CD4-positive, alpha-beta memory T cell (primary cell): Measurements from ENCODE around the gene MRNIP. TPM values are rescaled to one million over a fixed set of nuclear protein-coding genes. Genes with fewer than 3 reads are reported as not detected.

ENCODE experiments used
- CTCF ChIA-PET: fragments of 350-600 bp; sonication (Branson Sonifier 250); formaldehyde crosslinking; loops from one replicate; lab custom pipeline; 2021; ENCODE audit warnings: inconsistent platforms; ENCODE audit not compliant: partially characterized antibody; lab: Charles Lee
- POLR2A ChIA-PET: fragments of 350-600 bp; sonication (Branson Sonifier 250); formaldehyde crosslinking; loops from one replicate; lab custom pipeline; 2021; ENCODE audit not compliant: partially characterized antibody; lab: Charles Lee
- DNase-seq, 5 donors: peaks; one replicate each; pipeline versions ENCODE4 v3.0.0 to v3.0.0-alpha.2; 2020 to 2022; ENCODE audit warnings: mixed read lengths in 1 of 5
- H3K27ac ChIP-seq: one replicate; pipeline ENCODE4 v1.7.0; 2013; ENCODE audit warnings: low read depth, low read length
- H3K27me3 ChIP-seq: 2 replicates; pipeline ENCODE4 v1.7.0; 2013; ENCODE audit warnings: mild to moderate bottlenecking, low read length, moderate library complexity; ENCODE audit not compliant: insufficient read depth
- H3K36me3 ChIP-seq: 2 replicates; pipeline ENCODE4 v1.7.0; 2013; ENCODE audit warnings: mild to moderate bottlenecking, low read length, moderate library complexity; ENCODE audit not compliant: insufficient read depth
- H3K4me1 ChIP-seq: 2 replicates; pipeline ENCODE4 v1.7.0; 2013; ENCODE audit warnings: mild to moderate bottlenecking, low read length, moderate library complexity; ENCODE audit not compliant: insufficient read depth
- H3K4me3 ChIP-seq, 2 donors: one replicate each; pipeline ENCODE4 v1.7.0; 2013; ENCODE audit warnings: low read length in 2 of 2, mild to moderate bottlenecking in 1 of 2
- H3K9me3 ChIP-seq, 2 donors: one replicate each; pipeline ENCODE4 v1.7.0; 2013; ENCODE audit warnings: low read length in 2 of 2, control low read depth in 1 of 2; ENCODE audit not compliant: control insufficient read depth in 1 of 2
- H3K27ac Mint-ChIP-seq, 7 donors: one replicate each; pipeline ENCODE4 v1.8.0; 2020 to 2021; ENCODE audit warnings: mixed read lengths in 7 of 7, mild to moderate bottlenecking in 6 of 7, inconsistent platforms in 3 of 7, moderate library complexity in 3 of 7
- H3K27me3 Mint-ChIP-seq, 2 donors: one replicate each; pipeline ENCODE4 v1.8.0; 2020 to 2021; ENCODE audit warnings: mixed read lengths in 2 of 2
- H3K36me3 Mint-ChIP-seq, 2 donors: one replicate each; pipeline ENCODE4 v1.8.0; 2020 to 2021; ENCODE audit warnings: mixed read lengths in 2 of 2, inconsistent platforms in 1 of 2, mild to moderate bottlenecking in 1 of 2
- H3K4me1 Mint-ChIP-seq, 4 donors: one replicate each; pipeline ENCODE4 v1.8.0; 2020 to 2021; ENCODE audit warnings: mixed read lengths in 4 of 4, mild to moderate bottlenecking in 1 of 4
- H3K4me3 Mint-ChIP-seq, 8 donors: one replicate each; pipeline ENCODE4 v1.8.0; 2020 to 2021; ENCODE audit warnings: mixed read lengths in 8 of 8, mild to moderate bottlenecking in 7 of 8, moderate library complexity in 6 of 8, inconsistent platforms in 3 of 8
- H3K9me3 Mint-ChIP-seq, 8 donors: one replicate each; pipeline ENCODE4 v1.8.0; 2020 to 2021; ENCODE audit warnings: mixed read lengths in 8 of 8, mild to moderate bottlenecking in 5 of 8, inconsistent platforms in 3 of 8, moderate library complexity in 1 of 8
- intact Hi-C: fragments of 100-400 bp; cut with micrococcal nuclease; formaldehyde crosslinking; loops from one replicate; pipeline ENCODE4 v1.15.1; 2023
- polyA plus RNA-seq, 2 donors: library from polyadenylated mRNA; unstranded; fragments of 300-500 nt; fragmentation: Illumina TruSeq; gene quantifications; one replicate each; pipeline ENCODE4 v1.2.3, GENCODE V29; 2021
- total RNA-seq, 2 experiments: library from RNA; stranded (reverse); gene quantifications; one replicate each; pipeline ENCODE4 v1.2.3, GENCODE V29; 2021

The MRNIP gene
- total and polyA plus RNA-seq, 4 experiments from 2014 or later, result 11.4 to 129 (median 70.9) TPM

- Mint-ChIP-seq H3K36me3 (peaks cover 11 to 17% of the 10 kb centered on the region in 2 donors), H3K27ac (peak overlapping the region in 4 of 7 donors; percentile 54 to 79 (median 62)), H3K4me1 (peaks cover 15 to 28% (median 23%) of the 10 kb centered on the region in 4 donors), H3K4me3 (peak overlapping the region in 4 of 8 donors; percentile 3 to 36 (median 30)), H3K9me3 (no peaks in the 10 kb centered on the region), H3K27me3 (peaks cover 0 to 2% of the 10 kb centered on the region in 2 donors)
- ChIA-PET CTCF (no interaction called here), POLR2A (interaction anchor here (0.7 to 1.3 kb wide), 2 partner anchors 19 to 66 kb away, joined by 4 to 5 read pairs; no protein-coding TSS in a partner anchor)
- H3K27me3 ChIP-seq, result no peaks in the 10 kb centered on the region
- DNase-seq, result peak in 1 of 5 donors; percentile 22
- no peak overlapping the region for H3K27ac ChIP-seq
- no peak overlapping the region for H3K4me3 ChIP-seq
- no peaks in the 10 kb centered on the region for H3K9me3 ChIP-seq
- peaks cover 5% of the 10 kb centered on the region for H3K36me3 ChIP-seq
- intact Hi-C loops, result no loop called here
- H3K4me1 ChIP-seq, result peaks cover 32% of the 10 kb centered on the region
Observed at GRCh38 chr5:179815491-179816249, 42.9 kb downstream of the MRNIP start.

- no peaks in the 10 kb centered on the region for H3K27me3 ChIP-seq
- H3K4me3 ChIP-seq, result no peak overlapping the region
- DNase-seq, result no peak
- intact Hi-C loops, result no loop called here
- Mint-ChIP-seq H3K4me1 (peaks cover 8 to 19% (median 15%) of the 10 kb centered on the region in 4 donors), H3K4me3 (no peak overlapping the region), H3K36me3 (peaks cover 11 to 17% of the 10 kb centered on the region in 2 donors), H3K9me3 (no peaks in the 10 kb centered on the region), H3K27me3 (peaks cover 0 to 2% of the 10 kb centered on the region in 2 donors), H3K27ac (peak overlapping the region in 2 of 7 donors; percentile 30 to 76)
- POLR2A ChIA-PET, result interaction anchor here (1.1 kb wide), 1 partner anchor 20 kb away, joined by 3 read pairs; the partner anchor contains the start of gene LTC4S
- CTCF ChIA-PET, result interaction anchor here (4.3 kb wide), 1 partner anchor 13 kb away, joined by 25 read pairs; no protein-coding TSS in a partner anchor
- H3K4me1 ChIP-seq, result peaks cover 17% of the 10 kb centered on the region
- peaks cover 5% of the 10 kb centered on the region for H3K36me3 ChIP-seq
- no peak overlapping the region for H3K27ac ChIP-seq
- no peaks in the 10 kb centered on the region for H3K9me3 ChIP-seq
Observed at GRCh38 chr5:179814090-179814489, 44.5 kb downstream of the MRNIP start.

GRCh38 chr5:179812997-179813607, 45.5 kb downstream of the MRNIP start:
- Histone ChIP-seq H3K27ac (no peak overlapping the region), H3K4me3 (no peak overlapping the region), H3K36me3 (peaks cover 5% of the 10 kb centered on the region), H3K27me3 (no peaks in the 10 kb centered on the region), H3K4me1 (peaks cover 8% of the 10 kb centered on the region), H3K9me3 (no peaks in the 10 kb centered on the region)
- no peaks in the 10 kb centered on the region for H3K9me3 Mint-ChIP-seq
- peaks cover 0 to 2% of the 10 kb centered on the region in 2 donors for H3K27me3 Mint-ChIP-seq
- CTCF ChIA-PET, result interaction anchor here (4.3 kb wide), 1 partner anchor 12 kb away, joined by 25 read pairs; no protein-coding TSS in a partner anchor
- POLR2A ChIA-PET, result interaction anchor here (1.1 to 1.9 kb wide), 2 partner anchors 17 to 19 kb away, joined by 3 to 7 read pairs; partner anchors contain the start of gene LTC4S
- H3K4me3 Mint-ChIP-seq, result no peak overlapping the region
- intact Hi-C loops, result no loop called here
- H3K27ac Mint-ChIP-seq, result peak overlapping the region in 3 of 7 donors; percentile 46 to 76 (median 53)
- no peak for DNase-seq
- peaks cover 11 to 14% of the 10 kb centered on the region in 2 donors for H3K36me3 Mint-ChIP-seq
- H3K4me1 Mint-ChIP-seq, result peaks cover 2 to 11% (median 8%) of the 10 kb centered on the region in 4 donors

- Mint-ChIP-seq H3K27me3 (peaks cover 0 to 2% of the 10 kb centered on the region in 2 donors), H3K4me3 (no peak overlapping the region), H3K9me3 (no peaks in the 10 kb centered on the region), H3K36me3 (peaks cover 11 to 14% of the 10 kb centered on the region in 2 donors), H3K27ac (peak overlapping the region in 2 of 7 donors; percentile 15 to 51), H3K4me1 (peaks cover 1 to 11% (median 2%) of the 10 kb centered on the region in 4 donors)
- H3K27ac ChIP-seq, result no peak overlapping the region
- no peak for DNase-seq
- H3K4me1 ChIP-seq, result peaks cover 2% of the 10 kb centered on the region
- H3K9me3 ChIP-seq, result no peaks in the 10 kb centered on the region
- ChIA-PET CTCF (interaction anchor here (1.5 to 4.3 kb wide), 2 partner anchors 11 to 16 kb away, joined by 5 to 25 read pairs; no protein-coding TSS in a partner anchor), POLR2A (interaction anchor here (1.9 kb wide), 1 partner anchor 17 kb away, joined by 7 read pairs; no protein-coding TSS in a partner anchor)
- peaks cover 5% of the 10 kb centered on the region for H3K36me3 ChIP-seq
- no peak overlapping the region for H3K4me3 ChIP-seq
- intact Hi-C loops, result no loop called here
- no peaks in the 10 kb centered on the region for H3K27me3 ChIP-seq
Observed at GRCh38 chr5:179812135-179812825, 46.3 kb downstream of the MRNIP start.

GRCh38 chr5:179806250-179807048, 52.2 kb downstream of the MRNIP start, which contains the start of gene MGAT4B:
TSS of gene MGAT4B (minus strand) at chr5:179806866. CDS start at chr5:179806583, 283 bp downstream.
- ChIA-PET CTCF (interaction anchor here (0.9 to 1.5 kb wide), 4 partner anchors 9 to 183 kb away, joined by 3 to 4 read pairs (median 4); partner anchors contain the start of genes HNRNPH1 and TBC1D9B), POLR2A (interaction anchor here (0.6 to 8.7 kb wide), 19 partner anchors 12 to 256 kb away, joined by 3 to 159 read pairs (median 4); partner anchors contain the start of genes HNRNPH1, LTC4S, MAML1 and MRNIP)
- intact Hi-C loops, result loop anchor here (1.0 to 10.0 kb wide), 6 partner anchors 10 to 486 kb away; partner anchors contain the start of genes MAPK9, MRNIP and TBC1D9B
- Mint-ChIP-seq H3K9me3 (no peaks in the 10 kb centered on the region), H3K4me1 (peaks cover 14 to 42% (median 30%) of the 10 kb centered on the region in 4 donors), H3K36me3 (peaks cover 3 to 7% of the 10 kb centered on the region in 2 donors), H3K4me3 (peak within 1 kb of the TSS; percentile 71 to 87 (median 78)), H3K27ac (peak within 1 kb of the TSS in 3 of 7 donors; percentile 59 to 73 (median 60)), H3K27me3 (no peaks in the 10 kb centered on the region)
- Histone ChIP-seq H3K9me3 (no peaks in the 10 kb centered on the region), H3K27me3 (no peaks in the 10 kb centered on the region), H3K4me3 (peak within 1 kb of the TSS; percentile 11 to 55), H3K27ac (peak within 1 kb of the TSS; percentile 61), H3K36me3 (no peaks in the 10 kb centered on the region), H3K4me1 (peaks cover 41% of the 10 kb centered on the region)
- DNase-seq, result peak; percentile 59 to 68 (median 63)
